ENCODE results near the gene KHDC1L. TPM values are rescaled to one million over a fixed set of nuclear protein-coding genes. Genes with fewer than 3 reads are reported as not detected.
"Not testable (repeated sequence)": the region's sequence is repeated elsewhere in the genome, so short reads cannot be mapped to it uniquely, and the experiment has no call there.

The KHDC1L gene, protein sequence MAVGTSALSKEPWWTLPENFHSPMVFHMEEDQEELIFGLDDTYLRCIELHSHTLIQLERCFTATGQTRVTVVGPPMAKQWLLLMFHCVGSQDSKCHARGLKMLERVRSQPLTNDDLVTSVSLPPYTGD
- total RNA-seq (under 1 TPM in 1 of 7 donors, not detected in 6; 0.40 TPM), polyA plus RNA-seq (not detected)
- long read RNA-seq, donor 1 = 0 reads
- long read RNA-seq, donor 2, partial matches to known transcripts = 0 of 3 reads
- long read RNA-seq, donor 2, other reads (novel, unspliced or antisense) = 0 of 3 reads
- long read RNA-seq, donor 3 = 0 reads

DNA sequence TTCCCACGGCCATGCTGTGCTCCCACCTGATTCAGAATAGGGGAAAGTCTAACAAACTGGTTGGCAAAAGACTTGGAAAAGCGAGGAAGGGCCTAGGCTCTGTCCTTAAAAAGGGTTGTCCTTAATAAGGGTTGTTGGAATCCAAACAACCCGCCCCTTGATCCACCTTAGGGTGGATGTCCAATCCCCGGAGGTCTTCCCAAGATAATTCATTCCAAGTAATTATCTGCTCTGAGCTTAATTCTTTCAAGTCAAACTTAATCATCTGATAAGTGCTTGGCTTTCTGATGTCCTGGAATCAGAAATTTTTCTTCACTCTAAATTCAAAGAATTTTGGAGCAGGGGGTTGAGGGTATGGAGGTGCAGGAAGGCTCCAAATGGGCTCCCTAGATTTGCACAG, at the start of gene KHDC1L:
KHDC1L (minus strand) TSS at position 101 of the 400 bp plus-strand sequence; CDS start at position 13, 88 bp downstream.
- intact Hi-C loops (cut with DNase I) = no loop called here

DNA sequence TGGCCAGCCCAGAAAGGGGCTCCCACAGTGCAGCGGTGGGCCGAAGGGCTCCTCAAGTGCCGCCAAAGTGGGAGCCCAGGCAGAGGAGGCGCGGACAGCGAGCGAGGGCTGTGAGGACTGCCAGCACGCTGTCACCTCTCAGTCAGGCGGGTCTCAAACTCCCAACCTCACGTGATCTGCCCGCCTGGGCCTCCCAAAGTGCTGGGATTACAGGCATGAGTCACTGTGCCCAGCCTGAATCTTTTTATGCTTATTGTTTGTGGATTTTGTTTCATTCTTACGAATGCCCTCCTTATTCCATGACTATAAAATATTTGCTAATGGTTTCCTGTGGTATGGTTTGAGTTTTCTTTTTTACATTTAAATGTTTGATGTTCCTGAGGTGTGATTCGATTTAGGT, 44.0 kb upstream of the KHDC1L start:
- 90 to 99% (median 97%) methylated on average over 13 of the region's 13 CpGs for WGBS, 3 donors
- intact Hi-C loops (cut with DNase I); H3K9me3 ChIP-seq; DNase-seq; H3K27ac ChIP-seq; H3K36me3 ChIP-seq; H3K4me3 ChIP-seq; H3K4me1 ChIP-seq (ENCODE audit: insufficient read depth); H3K27me3 ChIP-seq: not testable (repeated sequence)

More for the DNA sequence above, at the start of gene KHDC1L:
- Histone ChIP-seq H3K36me3 (no peaks in the 10 kb centered on the region), H3K27ac (no peak within 1 kb of the TSS), H3K9me3 (no peaks in the 10 kb centered on the region), H3K4me3 (no peak within 1 kb of the TSS), H3K27me3 (no peaks in the 10 kb centered on the region), H3K4me1 (ENCODE audit: insufficient read depth) (no peaks in the 10 kb centered on the region)
- WGBS, 3 donors = 91 to 95% (median 92%) methylated on average over 4 of the region's 4 CpGs
- no peak for DNase-seq
- TF ChIP-seq POLR2A (IDR thresholded peaks at IDR 0.05) (no peak), EP300 (IDR thresholded peaks at IDR 0.05) (no peak)
- TF ChIP-seq, protein P1, sequence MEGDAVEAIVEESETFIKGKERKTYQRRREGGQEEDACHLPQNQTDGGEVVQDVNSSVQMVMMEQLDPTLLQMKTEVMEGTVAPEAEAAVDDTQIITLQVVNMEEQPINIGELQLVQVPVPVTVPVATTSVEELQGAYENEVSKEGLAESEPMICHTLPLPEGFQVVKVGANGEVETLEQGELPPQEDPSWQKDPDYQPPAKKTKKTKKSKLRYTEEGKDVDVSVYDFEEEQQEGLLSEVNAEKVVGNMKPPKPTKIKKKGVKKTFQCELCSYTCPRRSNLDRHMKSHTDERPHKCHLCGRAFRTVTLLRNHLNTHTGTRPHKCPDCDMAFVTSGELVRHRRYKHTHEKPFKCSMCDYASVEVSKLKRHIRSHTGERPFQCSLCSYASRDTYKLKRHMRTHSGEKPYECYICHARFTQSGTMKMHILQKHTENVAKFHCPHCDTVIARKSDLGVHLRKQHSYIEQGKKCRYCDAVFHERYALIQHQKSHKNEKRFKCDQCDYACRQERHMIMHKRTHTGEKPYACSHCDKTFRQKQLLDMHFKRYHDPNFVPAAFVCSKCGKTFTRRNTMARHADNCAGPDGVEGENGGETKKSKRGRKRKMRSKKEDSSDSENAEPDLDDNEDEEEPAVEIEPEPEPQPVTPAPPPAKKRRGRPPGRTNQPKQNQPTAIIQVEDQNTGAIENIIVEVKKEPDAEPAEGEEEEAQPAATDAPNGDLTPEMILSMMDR (IDR thresholded peaks at IDR 0.05) = no peak

DNA sequence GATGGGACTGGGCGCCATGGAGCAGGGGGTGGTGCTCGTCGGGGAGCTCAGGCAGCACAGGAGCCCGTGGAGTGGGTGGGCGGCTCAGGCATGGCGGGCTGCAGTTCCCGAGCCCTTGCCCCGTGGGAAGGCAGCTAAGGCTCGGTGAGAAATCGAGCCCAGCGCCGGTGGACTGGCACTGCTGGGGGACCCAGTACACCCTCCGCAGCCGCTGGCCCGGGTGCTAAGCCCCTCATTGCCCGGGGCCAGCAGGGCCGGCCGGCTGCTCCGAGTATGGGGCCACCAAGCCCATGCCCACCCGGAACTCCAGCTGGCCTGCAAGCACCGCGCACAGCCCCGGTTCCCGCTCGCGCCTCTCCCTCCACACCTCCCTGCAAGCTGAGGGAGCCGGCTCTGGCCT, 43.6 kb upstream of the KHDC1L start:
- H3K36me3 ChIP-seq; H3K4me3 ChIP-seq; H3K27ac ChIP-seq; H3K4me1 ChIP-seq (ENCODE audit: insufficient read depth); DNase-seq; H3K27me3 ChIP-seq; intact Hi-C loops (cut with DNase I); H3K9me3 ChIP-seq: not testable (repeated sequence)
- WGBS, 3 donors = 92 to 97% (median 97%) methylated on average over 25 to 27 of the region's 27 CpGs

DNA sequence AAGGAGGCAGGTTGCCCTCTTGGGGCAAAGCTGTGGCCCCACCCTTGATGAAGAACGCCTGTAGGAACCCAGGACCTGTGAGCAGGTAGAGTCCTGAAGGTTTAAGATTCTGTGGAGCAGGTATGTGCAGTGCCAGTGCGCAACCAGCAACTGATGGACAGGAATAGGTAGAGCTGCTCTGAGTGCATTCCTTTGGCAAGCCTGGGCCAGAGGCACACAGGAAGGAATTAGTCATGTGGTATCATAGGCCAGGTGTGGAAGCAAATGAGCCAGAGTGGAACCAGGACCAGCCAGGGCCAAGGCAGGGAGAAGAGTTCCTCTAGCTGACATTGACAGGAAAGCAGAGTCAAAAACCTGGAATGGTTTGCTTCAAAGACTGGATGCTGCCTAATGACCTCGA, 39.1 kb upstream of the KHDC1L start:
- no peaks in the 10 kb centered on the region for H3K36me3 ChIP-seq
- intact Hi-C loops (cut with DNase I) = no loop called here
- TF ChIP-seq EP300 (IDR thresholded peaks at IDR 0.05) (no peak), POLR2A (IDR thresholded peaks at IDR 0.05) (no peak)
- TF ChIP-seq, protein P1 (IDR thresholded peaks at IDR 0.05) = no peak
- no peaks in the 10 kb centered on the region for H3K27me3 ChIP-seq
- H3K4me1 ChIP-seq (ENCODE audit: insufficient read depth) = peaks cover 4% of the 10 kb centered on the region
- H3K27ac ChIP-seq = no peak overlapping the region
- DNase-seq = no peak
- H3K4me3 ChIP-seq = no peak overlapping the region
- H3K9me3 ChIP-seq = no peaks in the 10 kb centered on the region
- 93 to 99% (median 98%) methylated on average over 3 of the region's 3 CpGs for WGBS, 3 donors

DNA sequence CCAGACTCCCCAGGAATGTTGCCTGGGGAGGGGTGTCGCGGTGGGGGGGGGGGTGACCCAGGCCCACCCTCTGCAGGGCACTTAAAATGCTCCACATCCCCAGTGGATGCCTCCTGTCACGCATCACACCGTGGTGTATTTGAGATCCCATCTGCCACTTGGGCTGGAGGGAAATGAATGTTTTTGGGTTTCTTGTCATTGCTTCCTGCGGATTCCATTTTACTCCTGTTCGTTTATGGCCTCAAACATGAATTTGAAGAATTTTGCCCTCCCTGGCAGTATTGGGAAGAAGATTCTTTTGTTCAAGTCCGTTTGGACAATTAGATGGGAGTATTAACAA, 38.2 kb upstream of the KHDC1L start:
- WGBS, 3 donors = 7 to 18% (median 9%) methylated on average over 7 of the region's 7 CpGs
- no peaks in the 10 kb centered on the region for H3K27me3 ChIP-seq
- TF ChIP-seq, protein P1 (IDR thresholded peaks at IDR 0.05) = no peak
- no peak for TF ChIP-seq EP300 (IDR thresholded peaks at IDR 0.05)
- TF ChIP-seq POLR2A (IDR thresholded peaks at IDR 0.05) = no peak
- no peaks in the 10 kb centered on the region for H3K36me3 ChIP-seq
- no peak for DNase-seq
- intact Hi-C loops (cut with DNase I) = no loop called here
- H3K9me3 ChIP-seq = no peaks in the 10 kb centered on the region
- H3K4me1 ChIP-seq (ENCODE audit: insufficient read depth) = peaks cover 4% of the 10 kb centered on the region
- H3K4me3 ChIP-seq = peak overlapping the region; percentile 50
- H3K27ac ChIP-seq = peak overlapping the region in 1 of 2 donors; percentile 38

Measured in ovary (tissue), 10 donors.